HepG2 (cell line): ENCODE data around the gene KLHL21. TPM values are rescaled to one million over a fixed set of nuclear protein-coding genes. Genes with fewer than 3 reads are reported as not detected.

Experiments
- AGO1 ChIP-seq: fragments of 200-400 bp; formaldehyde crosslinking; IDR thresholded peaks from 2 replicates; pipeline ENCODE4 v1.6.1; 2017; ENCODE audit warnings: mild to moderate bottlenecking, low read depth, low read length, moderate library complexity; ENCODE audit not compliant: poor library complexity, severe bottlenecking
- ARNT2 ChIP-seq: sonication (generic); formaldehyde crosslinking; IDR thresholded peaks from 2 replicates; pipeline ENCODE4 v1.8.0; 2022; ENCODE audit warnings: mild to moderate bottlenecking, low read depth, missing genetic modification reagents, moderate library complexity
- IRX3 ChIP-seq: sonication (generic); formaldehyde crosslinking; IDR thresholded peaks from 2 replicates; pipeline ENCODE4 v1.8.1; 2023; ENCODE audit warnings: mild to moderate bottlenecking, low read depth, missing genetic modification reagents, borderline replicate concordance
- KDM3A ChIP-seq: IDR thresholded peaks from 2 replicates; pipeline ENCODE4 v1.6.1; 2018; ENCODE audit warnings: low read depth, missing compliant biosample characterization
- KMT2B ChIP-seq: IDR thresholded peaks from 2 replicates; pipeline ENCODE4 v1.6.1; 2016; ENCODE audit warnings: missing genetic modification reagents, missing compliant biosample characterization
- MED8 ChIP-seq: sonication (generic); formaldehyde crosslinking; IDR thresholded peaks from 2 replicates; pipeline ENCODE4 v1.8.1; 2023; ENCODE audit warnings: mild to moderate bottlenecking, missing genetic modification reagents; ENCODE audit not compliant: insufficient replicate concordance
- NCOA5 ChIP-seq: sonication (generic); formaldehyde crosslinking; IDR thresholded peaks from 2 replicates; pipeline ENCODE4 v1.4.0; 2020; ENCODE audit warnings: missing genetic modification reagents
- RAD21 ChIP-seq: fragments of 450-650 bp; formaldehyde crosslinking; IDR thresholded peaks from 2 replicates; pipeline ENCODE4 v1.5.0; 2020; ENCODE audit warnings: mild to moderate bottlenecking
- SALL2 ChIP-seq: sonication (generic); formaldehyde crosslinking; IDR thresholded peaks from 2 replicates; pipeline ENCODE4 v1.8.1; 2023; ENCODE audit warnings: mild to moderate bottlenecking, missing genetic modification reagents, inconsistent platforms
- TMF1 ChIP-seq: sonication (generic); formaldehyde crosslinking; IDR thresholded peaks from 2 replicates; pipeline ENCODE4 v1.8.1; 2022; ENCODE audit warnings: low read depth, missing genetic modification reagents
- ZEB1 ChIP-seq: IDR thresholded peaks from 2 replicates; pipeline ENCODE4 v1.6.1; 2012; ENCODE audit warnings: mild to moderate bottlenecking, low read depth, inconsistent platforms; ENCODE audit not compliant: insufficient replicate concordance
- ZNF350 ChIP-seq: sonication (generic); formaldehyde crosslinking; IDR thresholded peaks from 2 replicates; pipeline ENCODE4 v1.4.0; 2020; ENCODE audit warnings: mild to moderate bottlenecking, low read depth, missing genetic modification reagents, borderline replicate concordance
- polyA plus RNA-seq, 8 experiments: library from polyadenylated mRNA; depleted of rRNA in 3 of 8; stranded (reverse) in 7 of 8; unstranded in 1 of 8; fragments of >200 nt; fragmentation: Illumina TruSeq in 4 of 8; extraction: Trizol in 4 of 8; gene quantifications; 2 replicates each; pipeline versions ENCODE4 v1.2.1 to v1.2.3, GENCODE V29; 2011 to 2016; ENCODE audit warnings: low read depth in 4 of 8, missing spikeins in 1 of 8, mixed read lengths in 1 of 8; ENCODE audit not compliant: insufficient read depth in 1 of 8
- total RNA-seq, 5 experiments: library from RNA; depleted of rRNA; stranded (reverse); fragments of >200 nt; fragmentation: Illumina TruSeq; extraction: Trizol; gene quantifications; 2 replicates each; pipeline ENCODE4 v1.2.3, GENCODE V29; 2016; ENCODE audit warnings: low read depth in 1 of 5
- TF ChIP-seq, protein P1 (sequence below): IDR thresholded peaks from 2 replicates; pipeline ENCODE4 v1.6.1; 2016
- TF ChIP-seq, protein P2 (sequence below): IDR thresholded peaks from 2 replicates; pipeline ENCODE4 v1.6.1; 2016; ENCODE audit warnings: low read depth, control low read depth
- TF ChIP-seq, protein P3 (sequence below): sonication (generic); formaldehyde crosslinking; IDR thresholded peaks from 2 replicates; pipeline ENCODE4 v1.5.1; 2020; ENCODE audit warnings: mild to moderate bottlenecking, missing genetic modification reagents, moderate library complexity
- TF ChIP-seq, protein P4 (sequence below): sonication (generic); formaldehyde crosslinking; IDR thresholded peaks from 2 replicates; pipeline ENCODE4 v1.5.0; 2020; ENCODE audit warnings: missing genetic modification reagents
- TF ChIP-seq, protein P5 (sequence below): sonication (generic); formaldehyde crosslinking; IDR thresholded peaks from 2 replicates; pipeline ENCODE4 v1.4.0; 2020; ENCODE audit warnings: mild to moderate bottlenecking, missing genetic modification reagents

KLHL21 gene
- total and polyA plus RNA-seq, 2 of the 13 experiments (the other 11 are each of a cell fraction or from before 2014, with no cell fraction given) = 14.8 to 25.0 TPM

DNA sequence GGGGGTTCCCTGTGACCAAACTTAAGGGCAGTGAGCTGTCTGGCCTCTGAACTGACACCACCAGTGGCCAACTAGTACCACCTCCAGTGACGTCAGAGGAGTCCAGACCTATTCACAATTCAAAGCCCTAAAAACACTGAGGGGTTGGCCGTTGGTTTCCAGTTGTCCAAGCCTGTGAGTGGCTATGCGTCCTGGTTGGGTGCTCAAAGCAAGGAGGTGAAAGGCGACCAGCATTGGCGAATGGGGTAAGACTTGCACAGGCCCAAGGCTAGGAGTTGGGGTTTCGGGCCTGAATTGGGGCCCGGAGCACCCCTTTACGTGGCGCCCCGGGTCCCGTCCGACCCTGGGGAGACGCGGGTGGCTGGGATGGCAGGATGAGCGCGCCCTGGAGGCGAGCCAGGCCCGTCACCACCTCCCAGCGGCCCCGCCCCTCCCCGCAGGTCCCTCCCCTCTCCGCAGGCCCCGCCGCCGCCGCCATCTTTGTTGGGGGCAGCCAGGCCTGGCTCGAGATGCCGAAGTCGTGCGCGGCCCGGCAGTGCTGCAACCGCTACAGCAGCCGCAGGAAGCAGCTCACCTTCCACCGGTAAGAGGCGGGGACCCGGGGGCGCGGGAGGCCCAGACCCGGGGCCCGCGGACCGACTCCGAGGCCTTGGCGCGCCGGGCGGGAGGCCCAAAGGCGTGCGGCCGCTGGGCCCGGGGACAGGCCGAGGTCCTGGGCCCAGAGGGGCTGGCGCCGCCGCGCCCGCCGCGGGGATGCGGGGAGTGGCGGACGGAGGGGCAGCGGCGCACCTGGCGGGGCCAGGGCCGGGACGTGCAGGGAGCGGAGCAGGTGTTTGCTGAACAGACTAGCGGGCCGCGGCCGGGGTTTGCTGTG is 22.3 kb upstream of the KLHL21 start, which contains the start of gene THAP3 (continued):
- TF ChIP-seq ZNF350 (CRISPR knock-in tag) (peak; percentile 34; the same call in 1 of the 2 replicates), RAD21 (CRISPR knock-in tag) (peak; percentile 18; the same call in 1 of the 2 replicates), ZEB1 (peak; percentile 32), IRX3 (no peak), MED8 (CRISPR knock-in tag) (peak; percentile 30), TMF1 (no peak), NCOA5 (no peak), ARNT2 (CRISPR knock-in tag) (peak; percentile 5; the same call in 1 of the 2 replicates), KDM3A (no peak), AGO1 (peak; percentile 29), SALL2 (CRISPR knock-in tag) (no peak), KMT2B (CRISPR knock-in tag) (0 out of 2 replicates have a peak, but pooled peaks have one; percentile 22)
- TF ChIP-seq, protein P1, sequence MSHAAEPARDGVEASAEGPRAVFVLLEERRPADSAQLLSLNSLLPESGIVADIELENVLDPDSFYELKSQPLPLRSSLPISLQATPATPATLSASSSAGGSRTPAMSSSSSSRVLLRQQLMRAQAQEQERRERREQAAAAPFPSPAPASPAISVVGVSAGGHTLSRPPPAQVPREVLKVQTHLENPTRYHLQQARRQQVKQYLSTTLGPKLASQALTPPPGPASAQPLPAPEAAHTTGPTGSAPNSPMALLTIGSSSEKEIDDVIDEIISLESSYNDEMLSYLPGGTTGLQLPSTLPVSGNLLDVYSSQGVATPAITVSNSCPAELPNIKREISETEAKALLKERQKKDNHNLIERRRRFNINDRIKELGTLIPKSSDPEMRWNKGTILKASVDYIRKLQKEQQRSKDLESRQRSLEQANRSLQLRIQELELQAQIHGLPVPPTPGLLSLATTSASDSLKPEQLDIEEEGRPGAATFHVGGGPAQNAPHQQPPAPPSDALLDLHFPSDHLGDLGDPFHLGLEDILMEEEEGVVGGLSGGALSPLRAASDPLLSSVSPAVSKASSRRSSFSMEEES = no peak
- TF ChIP-seq, protein P2, sequence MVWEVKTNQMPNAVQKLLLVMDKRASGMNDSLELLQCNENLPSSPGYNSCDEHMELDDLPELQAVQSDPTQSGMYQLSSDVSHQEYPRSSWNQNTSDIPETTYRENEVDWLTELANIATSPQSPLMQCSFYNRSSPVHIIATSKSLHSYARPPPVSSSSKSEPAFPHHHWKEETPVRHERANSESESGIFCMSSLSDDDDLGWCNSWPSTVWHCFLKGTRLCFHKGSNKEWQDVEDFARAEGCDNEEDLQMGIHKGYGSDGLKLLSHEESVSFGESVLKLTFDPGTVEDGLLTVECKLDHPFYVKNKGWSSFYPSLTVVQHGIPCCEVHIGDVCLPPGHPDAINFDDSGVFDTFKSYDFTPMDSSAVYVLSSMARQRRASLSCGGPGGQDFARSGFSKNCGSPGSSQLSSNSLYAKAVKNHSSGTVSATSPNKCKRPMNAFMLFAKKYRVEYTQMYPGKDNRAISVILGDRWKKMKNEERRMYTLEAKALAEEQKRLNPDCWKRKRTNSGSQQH (CRISPR knock-in tag) = no peak
- TF ChIP-seq, protein P3, sequence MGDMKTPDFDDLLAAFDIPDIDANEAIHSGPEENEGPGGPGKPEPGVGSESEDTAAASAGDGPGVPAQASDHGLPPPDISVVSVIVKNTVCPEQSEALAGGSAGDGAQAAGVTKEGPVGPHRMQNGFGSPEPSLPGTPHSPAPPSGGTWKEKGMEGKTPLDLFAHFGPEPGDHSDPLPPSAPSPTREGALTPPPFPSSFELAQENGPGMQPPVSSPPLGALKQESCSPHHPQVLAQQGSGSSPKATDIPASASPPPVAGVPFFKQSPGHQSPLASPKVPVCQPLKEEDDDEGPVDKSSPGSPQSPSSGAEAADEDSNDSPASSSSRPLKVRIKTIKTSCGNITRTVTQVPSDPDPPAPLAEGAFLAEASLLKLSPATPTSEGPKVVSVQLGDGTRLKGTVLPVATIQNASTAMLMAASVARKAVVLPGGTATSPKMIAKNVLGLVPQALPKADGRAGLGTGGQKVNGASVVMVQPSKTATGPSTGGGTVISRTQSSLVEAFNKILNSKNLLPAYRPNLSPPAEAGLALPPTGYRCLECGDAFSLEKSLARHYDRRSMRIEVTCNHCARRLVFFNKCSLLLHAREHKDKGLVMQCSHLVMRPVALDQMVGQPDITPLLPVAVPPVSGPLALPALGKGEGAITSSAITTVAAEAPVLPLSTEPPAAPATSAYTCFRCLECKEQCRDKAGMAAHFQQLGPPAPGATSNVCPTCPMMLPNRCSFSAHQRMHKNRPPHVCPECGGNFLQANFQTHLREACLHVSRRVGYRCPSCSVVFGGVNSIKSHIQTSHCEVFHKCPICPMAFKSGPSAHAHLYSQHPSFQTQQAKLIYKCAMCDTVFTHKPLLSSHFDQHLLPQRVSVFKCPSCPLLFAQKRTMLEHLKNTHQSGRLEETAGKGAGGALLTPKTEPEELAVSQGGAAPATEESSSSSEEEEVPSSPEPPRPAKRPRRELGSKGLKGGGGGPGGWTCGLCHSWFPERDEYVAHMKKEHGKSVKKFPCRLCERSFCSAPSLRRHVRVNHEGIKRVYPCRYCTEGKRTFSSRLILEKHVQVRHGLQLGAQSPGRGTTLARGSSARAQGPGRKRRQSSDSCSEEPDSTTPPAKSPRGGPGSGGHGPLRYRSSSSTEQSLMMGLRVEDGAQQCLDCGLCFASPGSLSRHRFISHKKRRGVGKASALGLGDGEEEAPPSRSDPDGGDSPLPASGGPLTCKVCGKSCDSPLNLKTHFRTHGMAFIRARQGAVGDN = peak; percentile 71
- TF ChIP-seq, protein P4, sequence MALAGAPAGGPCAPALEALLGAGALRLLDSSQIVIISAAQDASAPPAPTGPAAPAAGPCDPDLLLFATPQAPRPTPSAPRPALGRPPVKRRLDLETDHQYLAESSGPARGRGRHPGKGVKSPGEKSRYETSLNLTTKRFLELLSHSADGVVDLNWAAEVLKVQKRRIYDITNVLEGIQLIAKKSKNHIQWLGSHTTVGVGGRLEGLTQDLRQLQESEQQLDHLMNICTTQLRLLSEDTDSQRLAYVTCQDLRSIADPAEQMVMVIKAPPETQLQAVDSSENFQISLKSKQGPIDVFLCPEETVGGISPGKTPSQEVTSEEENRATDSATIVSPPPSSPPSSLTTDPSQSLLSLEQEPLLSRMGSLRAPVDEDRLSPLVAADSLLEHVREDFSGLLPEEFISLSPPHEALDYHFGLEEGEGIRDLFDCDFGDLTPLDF (CRISPR knock-in tag) = no peak
- TF ChIP-seq, protein P5, sequence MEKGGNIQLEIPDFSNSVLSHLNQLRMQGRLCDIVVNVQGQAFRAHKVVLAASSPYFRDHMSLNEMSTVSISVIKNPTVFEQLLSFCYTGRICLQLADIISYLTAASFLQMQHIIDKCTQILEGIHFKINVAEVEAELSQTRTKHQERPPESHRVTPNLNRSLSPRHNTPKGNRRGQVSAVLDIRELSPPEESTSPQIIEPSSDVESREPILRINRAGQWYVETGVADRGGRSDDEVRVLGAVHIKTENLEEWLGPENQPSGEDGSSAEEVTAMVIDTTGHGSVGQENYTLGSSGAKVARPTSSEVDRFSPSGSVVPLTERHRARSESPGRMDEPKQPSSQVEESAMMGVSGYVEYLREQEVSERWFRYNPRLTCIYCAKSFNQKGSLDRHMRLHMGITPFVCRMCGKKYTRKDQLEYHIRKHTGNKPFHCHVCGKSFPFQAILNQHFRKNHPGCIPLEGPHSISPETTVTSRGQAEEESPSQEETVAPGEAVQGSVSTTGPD (CRISPR knock-in tag) = no peak
